ACHN (cell line): Measurements from ENCODE around the gene FAM78A.
"Not testable (repeated sequence)": the region's sequence is repeated elsewhere in the genome, so short reads cannot be mapped to it uniquely, and the experiment has no call there.

Experiments used
- DNase-seq: peaks from one replicate; pipeline ENCODE4 v3.0.0-alpha.2; 2015
- in situ Hi-C: cut with HindIII; loops from 2 replicates; pipeline ENCODE4 v1.10.0; 2017; ENCODE audit warnings: low sequenced_read_pairs, low pct_ligation_motif_present, low pct_unique_long_range_greater_than_20kb

Gene FAM78A

DNA sequence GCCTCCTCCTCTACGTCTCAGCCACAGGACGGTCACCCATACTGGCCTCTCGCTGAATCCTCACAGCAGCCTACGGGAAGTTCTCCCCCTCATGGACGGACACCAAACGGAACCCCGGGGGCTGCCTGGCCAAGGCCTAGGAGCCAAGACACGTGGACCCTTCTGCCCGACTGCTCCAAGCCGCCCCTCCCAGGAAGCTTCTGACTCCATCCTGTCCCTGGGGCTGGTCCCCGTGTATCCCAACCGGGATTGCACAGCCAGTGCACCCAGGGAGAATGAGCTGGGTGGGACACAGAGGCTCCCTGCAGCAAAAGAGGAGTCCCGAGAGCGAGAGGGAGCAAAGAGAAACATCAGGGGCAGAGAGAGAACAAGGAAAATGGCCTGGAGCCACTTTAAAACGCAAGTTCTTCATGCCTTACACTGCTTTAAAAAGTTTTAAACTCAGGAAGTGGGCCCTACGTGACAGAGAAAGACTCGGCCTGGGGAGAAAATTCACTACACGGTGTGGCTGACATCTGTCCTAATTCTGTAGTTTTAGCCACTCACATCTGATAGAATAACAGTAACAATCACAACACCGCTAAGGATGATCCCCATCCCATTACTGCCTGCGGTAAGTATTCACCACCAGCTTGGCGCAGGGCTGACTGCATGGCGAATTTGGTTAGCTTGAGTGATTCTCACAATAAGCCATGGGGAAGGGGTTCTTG, 3.0 kb downstream of the FAM78A start:
- DNase-seq: no peak
- in situ Hi-C loops: no loop called here

- in situ Hi-C loops: no loop called here
- no peak for DNase-seq
Measured at GRCh38 chr9:131272212-131272611, 4.1 kb downstream of the FAM78A start.

DNA sequence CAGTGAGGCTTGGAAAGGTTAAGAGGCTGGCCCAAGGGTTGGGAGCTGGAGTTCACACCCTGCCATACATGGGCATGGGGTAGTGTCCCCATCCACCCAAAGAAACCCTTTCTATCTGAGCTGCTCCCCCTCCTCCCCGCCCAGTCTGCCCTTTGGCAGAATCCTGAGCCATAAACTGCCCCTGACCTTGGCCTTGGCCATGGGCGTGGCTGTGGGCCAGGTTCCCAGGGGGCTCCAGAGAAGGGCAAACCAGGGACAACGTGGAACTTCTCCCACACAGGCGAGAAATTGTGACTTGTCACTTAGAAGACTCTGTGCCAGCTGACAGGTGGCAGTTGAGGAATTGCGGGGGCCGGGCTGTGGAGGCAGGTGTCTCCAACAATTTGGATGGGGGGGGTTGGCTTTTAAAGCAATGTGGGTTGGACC, 4.8 kb downstream of the FAM78A start:
- DNase-seq: no peak
- in situ Hi-C loops: no loop called here

DNA sequence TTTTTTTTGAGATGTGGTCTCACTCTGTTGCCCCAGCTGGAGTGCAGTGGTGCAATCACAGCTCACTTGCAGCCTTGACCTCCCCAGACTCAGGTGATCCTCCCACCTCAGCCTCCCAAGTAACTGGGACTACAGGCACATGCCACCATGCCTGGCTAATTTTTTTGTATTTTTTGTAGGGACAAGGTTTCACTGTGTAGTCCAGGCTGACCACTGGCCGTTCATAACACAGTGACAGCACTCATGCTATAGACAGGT, 5.4 kb downstream of the FAM78A start:
- in situ Hi-C loops, DNase-seq: not testable (repeated sequence)

DNA sequence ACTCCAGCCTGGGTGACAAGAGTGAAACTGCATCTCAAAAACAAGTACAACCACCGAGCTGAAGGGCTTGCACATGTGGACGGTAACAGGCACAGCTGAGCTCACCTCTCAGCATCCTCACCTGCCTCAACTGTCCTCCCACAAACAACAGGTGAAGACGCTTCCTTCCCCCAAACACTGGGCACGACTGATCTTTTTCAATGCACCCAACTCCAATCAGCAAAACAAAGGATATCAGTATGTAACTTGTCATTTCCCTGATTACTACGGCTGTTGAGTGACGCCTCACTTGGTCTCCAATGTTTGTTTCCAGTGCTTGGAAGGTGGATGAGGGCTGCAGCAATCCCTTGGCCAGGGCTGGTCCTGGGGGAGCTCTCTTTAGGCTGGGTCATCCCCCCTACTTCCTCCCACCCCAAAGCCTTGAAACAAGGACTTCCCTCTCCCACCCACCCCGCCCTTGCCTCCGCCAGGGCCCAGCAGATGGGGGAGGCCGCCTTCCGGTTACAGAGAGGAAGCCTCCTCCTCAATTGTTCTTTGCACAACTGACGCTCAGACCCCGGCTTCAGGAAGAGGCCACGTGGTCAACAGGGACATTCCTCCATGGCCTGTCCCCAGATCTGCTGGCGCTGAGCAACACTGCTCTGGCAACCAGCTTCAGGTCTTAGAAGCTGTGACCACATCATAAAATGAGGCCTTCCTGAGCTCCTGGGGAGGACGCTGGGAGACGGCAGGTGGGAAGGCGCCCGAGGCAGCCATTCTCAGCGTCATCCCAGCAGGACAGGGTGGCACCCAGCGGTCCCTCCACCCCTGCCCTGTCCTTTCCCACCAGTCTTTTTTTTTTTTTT, 5.9 kb downstream of the FAM78A start:
- DNase-seq: no peak
- in situ Hi-C loops: no loop called here

DNA sequence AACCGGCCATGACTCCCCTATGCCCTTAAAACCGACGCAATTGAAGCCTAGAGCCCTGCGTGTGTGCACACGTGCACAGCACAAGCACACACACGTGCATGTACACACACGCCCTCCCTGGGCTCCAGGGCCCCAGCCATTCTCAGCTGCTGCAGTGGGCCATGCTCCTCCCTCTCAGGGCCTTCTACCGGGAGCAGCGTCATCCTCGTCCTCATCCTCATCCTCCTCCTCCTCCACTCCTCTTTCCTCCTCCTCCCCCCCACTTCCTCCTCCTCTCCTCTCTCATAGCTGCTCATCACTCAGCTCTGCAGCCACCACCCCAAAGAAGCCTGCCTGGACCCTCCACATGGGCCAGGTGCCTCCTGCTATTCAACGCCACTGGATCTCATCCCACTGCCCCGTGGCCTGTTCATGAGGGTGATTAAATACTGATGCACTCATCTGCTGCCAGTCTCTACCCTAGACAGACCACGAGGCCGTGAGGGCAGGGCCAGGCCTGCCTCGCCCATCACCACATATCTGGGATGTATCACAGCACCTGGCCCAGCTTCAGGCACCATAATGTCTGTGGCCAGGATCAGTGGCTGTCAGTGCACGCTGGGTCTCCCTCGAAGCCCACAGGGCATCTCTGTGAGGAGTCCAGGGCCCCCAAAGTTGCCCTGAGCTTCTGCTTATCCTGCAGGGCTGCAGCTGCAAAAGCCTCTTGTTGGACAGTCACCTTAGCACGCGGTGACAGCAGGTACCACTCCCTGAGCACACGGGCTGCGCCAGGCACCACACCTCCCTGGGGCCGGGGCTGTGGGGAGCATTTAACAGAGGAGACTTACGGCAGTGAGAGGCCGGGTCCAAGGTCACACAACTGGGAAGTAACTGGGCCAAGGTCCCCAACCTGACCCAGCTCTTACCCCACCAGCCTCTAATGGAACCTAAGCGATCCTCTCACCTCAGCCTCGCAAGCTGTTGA, 9.8 kb downstream of the FAM78A start:
- in situ Hi-C loops: no loop called here
- no peak for DNase-seq

DNA sequence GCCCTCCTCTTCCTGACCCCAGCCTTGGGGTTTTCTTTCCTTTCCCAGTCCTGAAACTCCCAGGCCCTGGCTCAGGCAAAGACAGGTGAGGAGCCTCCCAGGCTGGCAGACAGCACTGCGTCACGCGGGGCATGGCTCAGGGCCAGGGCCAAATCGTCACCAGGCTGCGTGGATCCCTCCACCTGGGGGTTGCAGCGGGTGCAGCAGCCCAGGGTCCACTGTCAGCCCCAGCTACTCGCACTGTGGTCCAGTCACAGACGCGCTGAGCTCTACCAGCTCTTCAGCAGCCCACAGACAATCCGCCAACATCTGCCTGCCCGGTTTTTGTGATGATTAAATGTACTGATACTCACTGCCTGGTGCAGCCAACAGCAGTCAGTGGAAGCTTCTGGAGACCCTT, 12.1 kb downstream of the FAM78A start:
- DNase-seq: no peak
- in situ Hi-C loops: no loop called here

- DNase-seq: no peak
- in situ Hi-C loops: no loop called here
Measured at GRCh38 chr9:131263701-131264100, 12.6 kb downstream of the FAM78A start.

DNA sequence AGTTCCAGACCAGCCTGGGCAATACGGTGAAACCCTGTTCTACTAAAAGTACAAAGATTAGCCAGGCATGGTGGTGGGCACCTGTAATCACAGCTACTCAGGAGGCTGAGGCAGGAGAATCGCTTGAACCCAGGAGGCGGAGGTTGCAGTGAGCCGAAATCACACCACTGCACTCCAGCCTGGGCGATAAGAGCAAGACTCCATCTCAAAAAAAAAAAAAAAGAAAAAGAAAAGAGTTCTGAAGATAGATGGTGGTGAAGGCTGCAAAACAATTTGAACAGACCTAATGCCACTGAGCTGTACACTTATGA, 13.3 kb downstream of the FAM78A start:
- in situ Hi-C loops: not testable (repeated sequence)

GRCh38 chr9:131262327-131263032, 13.8 kb downstream of the FAM78A start:
- DNase-seq: no peak
- in situ Hi-C loops: no loop called here

More for the DNA sequence above, 13.3 kb downstream of the FAM78A start:
- DNase-seq: not testable (repeated sequence)

DNA sequence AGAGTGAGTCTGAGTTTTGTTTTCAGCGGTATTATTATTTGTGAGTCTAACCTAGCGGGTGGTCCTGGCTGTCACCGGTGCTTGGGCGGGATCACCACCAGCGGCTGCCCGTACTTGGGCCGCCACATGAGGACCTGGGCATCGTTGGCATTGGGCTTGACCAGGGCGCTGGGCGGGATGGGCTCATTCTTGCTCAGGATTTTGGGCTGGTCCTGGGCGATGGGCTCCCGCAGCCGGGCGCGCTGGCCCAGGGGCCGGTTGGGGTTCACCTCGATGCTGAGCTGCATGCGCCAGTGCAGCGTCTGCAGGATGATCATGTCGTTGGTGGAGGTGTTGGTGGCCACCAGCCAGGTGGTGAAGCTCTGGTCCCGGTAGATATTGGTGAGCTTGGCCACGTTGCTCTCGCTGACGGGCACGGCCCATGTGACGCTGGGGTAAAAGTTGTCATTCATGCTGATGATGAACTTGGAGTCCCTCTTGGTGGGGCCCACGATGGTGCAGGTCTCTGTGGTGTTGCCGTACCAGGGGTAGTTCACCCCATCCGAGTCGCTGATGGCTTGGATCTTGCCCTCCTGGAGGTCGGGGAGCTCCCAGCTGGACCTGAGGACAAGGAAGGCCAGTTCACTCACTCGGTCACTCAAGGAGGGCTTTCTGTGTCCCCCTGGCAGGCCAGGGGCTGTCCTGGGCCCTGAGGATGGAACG, 15.4 kb downstream of the FAM78A start:
- in situ Hi-C loops: no loop called here
- DNase-seq: no peak

GRCh38 chr9:131259916-131260597, 16.3 kb downstream of the FAM78A start:
- DNase-seq: no peak
- in situ Hi-C loops: no loop called here

DNA sequence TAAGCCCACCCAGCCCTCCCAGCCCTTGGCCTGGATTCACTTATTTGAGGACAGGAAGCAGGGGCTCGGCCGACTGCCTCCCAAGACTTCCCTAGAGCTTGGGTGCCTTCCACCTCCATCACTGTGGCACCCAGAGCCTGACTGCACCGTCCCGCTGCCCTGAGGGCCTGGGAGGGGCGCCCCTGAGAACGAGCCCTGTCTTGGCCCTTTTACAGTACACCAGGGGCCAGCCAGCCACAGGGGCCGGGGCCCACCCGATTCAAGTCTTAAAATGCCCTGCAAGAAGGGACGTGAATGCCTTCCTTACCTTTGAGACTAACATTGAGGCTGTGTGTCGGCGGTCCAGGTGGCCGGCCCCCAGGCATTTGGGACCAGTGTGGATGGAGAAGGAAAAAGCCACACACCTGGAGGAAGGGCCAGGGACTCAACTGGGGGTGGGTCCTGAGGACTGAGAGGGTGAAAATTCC, 16.8 kb downstream of the FAM78A start:
- in situ Hi-C loops: no loop called here
- no peak for DNase-seq

GRCh38 chr9:131258698-131259431, 17.4 kb downstream of the FAM78A start:
- in situ Hi-C loops: no loop called here
- no peak for DNase-seq

- no peak for DNase-seq
- in situ Hi-C loops: no loop called here
Measured at GRCh38 chr9:131258186-131258585, 18.1 kb downstream of the FAM78A start.

DNA sequence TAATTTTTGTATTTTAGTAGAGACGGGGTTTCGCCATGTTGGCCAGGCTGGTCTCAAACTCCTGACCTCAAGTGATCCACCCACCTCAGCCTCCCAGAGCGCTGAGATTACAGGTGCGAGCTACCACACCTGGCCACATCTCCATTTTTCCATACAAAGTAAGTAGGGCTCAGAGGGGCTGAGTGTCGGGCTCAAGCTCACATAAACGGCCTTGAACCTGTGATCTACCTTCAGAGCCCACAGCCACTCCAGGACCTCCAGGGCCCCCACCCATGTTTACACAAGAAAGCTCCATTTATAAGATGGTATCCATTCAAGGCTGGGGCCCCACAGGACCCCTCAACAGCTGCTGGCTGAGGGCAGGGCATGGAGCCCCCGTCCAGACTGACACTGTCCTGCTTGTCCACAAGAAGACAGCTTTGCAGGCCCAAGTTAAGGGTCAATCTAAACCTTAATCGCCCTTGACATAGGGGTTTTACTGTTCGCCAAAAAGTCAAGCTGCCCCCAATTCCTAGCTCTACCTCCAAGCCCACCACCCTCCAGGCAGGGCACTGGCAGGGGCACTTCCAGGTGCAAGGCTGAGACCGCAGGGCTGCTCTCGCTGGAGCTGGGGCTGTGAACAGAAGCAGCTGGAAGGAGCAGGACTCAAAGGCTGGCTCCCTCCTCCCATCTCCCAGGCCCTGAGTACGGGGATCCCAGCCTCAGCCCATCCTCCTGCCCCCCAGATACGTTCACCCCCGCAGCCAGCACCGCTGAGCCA, 18.9 kb downstream of the FAM78A start:
- in situ Hi-C loops: no loop called here
- no peak for DNase-seq
